ACC112 (cell line): ENCODE data around the gene KLHL5.

ENCODE experiments used
- H2AFZ ChIP-seq: fragments of 200-600 bp; sonication (generic); one replicate; pipeline ENCODE4 v1.6.0; 2017; ENCODE audit warnings: antibody characterized with exemption, low read length; ENCODE audit not compliant: unreplicated experiment
- H3K27ac ChIP-seq: fragments of 200-600 bp; sonication (generic); 2 replicates; pipeline ENCODE4 v1.5.1; 2014; ENCODE audit warnings: low read depth, mild to moderate bottlenecking, antibody characterized with exemption, low read length, moderate library complexity
- H3K27me3 ChIP-seq: fragments of 200-600 bp; sonication (generic); 2 replicates; pipeline ENCODE4 v1.6.1; 2014; ENCODE audit warnings: mild to moderate bottlenecking, antibody characterized with exemption, low read length, moderate library complexity, mixed read lengths; ENCODE audit not compliant: insufficient read depth
- H3K36me3 ChIP-seq: fragments of 200-600 bp; sonication (generic); 2 replicates; pipeline ENCODE4 v1.6.1; 2016; ENCODE audit warnings: mild to moderate bottlenecking, antibody characterized with exemption, low read length, moderate library complexity, mixed read lengths; ENCODE audit not compliant: insufficient read depth
- H3K4me1 ChIP-seq: fragments of 200-600 bp; sonication (generic); one replicate; pipeline ENCODE4 v1.6.1; 2016; ENCODE audit warnings: low read length, mixed read lengths; ENCODE audit not compliant: insufficient read depth, unreplicated experiment, control insufficient read depth
- H3K4me3 ChIP-seq: fragments of 200-600 bp; sonication (generic); 2 replicates; pipeline ENCODE4 v1.5.1; 2014; ENCODE audit warnings: mild to moderate bottlenecking, low read depth, low read length
- H3K79me2 ChIP-seq: fragments of 200-600 bp; sonication (generic); one replicate; pipeline ENCODE4 v1.6.0; 2016; ENCODE audit warnings: low read length; ENCODE audit not compliant: control insufficient read depth, unreplicated experiment, insufficient read depth

The KLHL5 gene

DNA sequence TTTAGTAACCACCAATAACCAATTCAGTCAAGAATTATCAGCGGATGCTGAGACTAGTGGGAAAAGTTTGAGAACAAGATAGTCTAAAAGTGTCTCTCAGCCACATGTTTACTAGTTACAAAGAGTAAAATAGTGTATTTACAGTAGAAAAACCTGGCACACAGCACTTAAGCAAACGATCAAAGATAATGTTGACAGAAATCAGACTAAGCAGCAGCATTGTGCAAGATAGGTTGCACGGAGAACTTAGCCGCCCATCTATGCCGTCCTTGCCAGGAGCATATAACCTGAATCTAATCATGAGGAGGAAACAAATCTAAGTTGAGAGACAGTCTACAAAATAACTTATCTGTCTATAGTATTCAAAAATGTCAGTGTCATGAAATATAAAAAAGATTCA lies 35.3 kb downstream of the KLHL5 start:
- no peak overlapping the region for H3K27ac ChIP-seq
- H3K4me1 ChIP-seq = no peaks in the 10 kb centered on the region
- H3K27me3 ChIP-seq = no peaks in the 10 kb centered on the region
- H3K4me3 ChIP-seq = no peak overlapping the region
- peaks cover 10% of the 10 kb centered on the region for H3K36me3 ChIP-seq
- no peak overlapping the region for H2AFZ ChIP-seq
- H3K79me2 ChIP-seq = no peaks in the 10 kb centered on the region

DNA sequence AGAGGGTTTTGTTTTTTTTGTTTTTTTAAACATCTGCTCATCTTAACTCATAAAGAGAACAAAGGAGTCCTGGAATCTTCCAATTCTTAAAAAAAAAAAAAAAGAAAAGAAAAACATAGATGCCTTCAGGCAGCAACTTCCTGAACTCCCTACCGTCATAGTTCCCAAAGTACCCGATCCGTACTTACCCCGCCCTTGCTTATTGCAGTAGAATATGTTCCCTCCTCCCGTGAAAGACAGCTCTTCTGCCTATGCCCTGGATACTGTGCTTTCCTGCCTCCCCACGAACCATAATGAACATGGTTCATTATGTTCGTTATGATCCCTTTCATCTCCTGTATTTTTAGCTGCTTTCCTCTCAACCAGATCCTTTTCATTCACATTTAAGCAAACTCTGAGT lies 40.3 kb downstream of the KLHL5 start:
- Histone ChIP-seq H3K4me1 (no peaks in the 10 kb centered on the region), H3K4me3 (no peak overlapping the region), H3K27me3 (no peaks in the 10 kb centered on the region), H3K79me2 (no peaks in the 10 kb centered on the region), H2AFZ (no peak overlapping the region), H3K36me3 (peaks cover 15% of the 10 kb centered on the region; the same call in 1 of the 2 replicates), H3K27ac (no peak overlapping the region)

DNA sequence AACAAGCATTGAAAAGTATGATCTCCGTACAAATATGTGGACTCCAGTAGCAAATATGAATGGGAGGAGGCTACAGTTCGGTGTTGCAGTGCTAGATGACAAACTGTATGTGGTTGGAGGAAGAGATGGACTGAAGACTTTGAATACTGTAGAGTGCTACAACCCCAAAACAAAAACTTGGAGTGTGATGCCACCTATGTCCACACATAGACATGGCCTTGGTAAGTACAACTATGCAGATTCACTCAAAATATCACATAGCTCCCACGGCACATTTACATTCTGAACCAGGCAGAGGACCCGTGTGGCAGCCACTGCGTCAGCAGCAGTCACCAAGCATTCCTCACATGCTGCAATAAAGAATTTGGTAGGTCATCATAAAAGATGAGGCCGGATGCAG lies 41.3 kb downstream of the KLHL5 start:
- Histone ChIP-seq H3K4me3 (no peak overlapping the region), H3K36me3 (peaks cover 13% of the 10 kb centered on the region; the same call in 1 of the 2 replicates), H2AFZ (no peak overlapping the region), H3K27me3 (no peaks in the 10 kb centered on the region), H3K27ac (no peak overlapping the region), H3K79me2 (no peaks in the 10 kb centered on the region), H3K4me1 (no peaks in the 10 kb centered on the region)

DNA sequence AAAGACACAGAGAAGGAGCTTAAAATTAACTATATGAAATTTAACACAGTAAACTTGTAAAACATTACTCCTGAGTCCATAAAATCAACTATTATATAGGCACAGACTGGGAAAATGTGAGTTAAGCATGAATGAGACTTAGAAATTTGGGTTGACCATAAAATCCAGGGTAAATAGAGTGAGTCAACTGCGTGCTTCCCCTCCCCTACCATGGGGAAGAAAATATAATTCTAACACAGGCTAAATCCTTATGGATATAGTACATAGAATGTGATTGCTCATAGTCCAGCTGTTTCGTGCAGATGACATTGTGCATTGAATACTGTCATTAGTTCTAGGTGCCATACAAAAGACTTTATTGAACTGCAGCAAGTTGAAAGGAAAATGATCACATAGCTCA lies 42.2 kb downstream of the KLHL5 start:
- Histone ChIP-seq H2AFZ (no peak overlapping the region), H3K4me3 (no peak overlapping the region), H3K27me3 (no peaks in the 10 kb centered on the region), H3K4me1 (no peaks in the 10 kb centered on the region), H3K36me3 (peaks cover 16% of the 10 kb centered on the region; the same call in 1 of the 2 replicates), H3K27ac (no peak overlapping the region), H3K79me2 (no peaks in the 10 kb centered on the region)

DNA sequence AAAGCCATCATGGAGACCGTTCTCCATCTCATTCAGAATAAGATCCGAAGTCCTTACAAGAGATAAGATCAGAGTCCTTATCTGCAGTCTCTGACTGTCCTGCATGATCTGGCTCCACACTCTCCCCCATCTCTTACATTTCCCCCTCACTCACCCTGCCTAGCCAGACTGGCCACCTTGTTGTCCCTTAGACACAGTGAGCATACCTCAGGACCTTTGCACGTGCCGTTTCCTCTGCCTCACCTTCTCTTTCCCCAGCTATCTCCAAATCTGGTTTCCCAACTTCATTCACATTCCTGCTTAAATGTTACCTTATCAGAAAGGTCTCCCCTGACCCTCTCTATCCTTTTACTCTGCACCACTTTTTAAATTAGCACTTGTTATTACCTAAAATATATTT lies 44.0 kb downstream of the KLHL5 start:
- no peaks in the 10 kb centered on the region for H3K4me1 ChIP-seq
- H3K36me3 ChIP-seq = peaks cover 13% of the 10 kb centered on the region; the same call in 1 of the 2 replicates
- no peak overlapping the region for H2AFZ ChIP-seq
- H3K27ac ChIP-seq = no peak overlapping the region
- no peaks in the 10 kb centered on the region for H3K27me3 ChIP-seq
- H3K4me3 ChIP-seq = no peak overlapping the region
- no peaks in the 10 kb centered on the region for H3K79me2 ChIP-seq

DNA sequence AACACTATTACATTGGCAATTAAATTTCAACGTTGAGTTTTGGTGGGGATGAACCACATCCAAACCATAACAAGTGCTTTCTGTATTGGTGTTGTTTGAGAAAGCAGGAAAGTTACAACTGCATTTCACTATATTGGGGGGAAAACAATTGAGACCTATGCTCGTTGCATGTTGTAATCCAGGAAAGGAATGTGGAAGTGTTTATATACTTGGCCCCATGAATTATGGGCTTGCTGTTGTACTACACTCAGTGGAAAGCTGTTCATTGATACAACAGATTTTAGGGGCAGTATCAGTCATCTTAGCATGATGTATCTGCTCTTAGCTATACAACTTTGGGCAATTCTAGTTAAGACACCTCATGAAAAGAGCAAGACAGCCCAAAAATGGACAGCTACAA lies 52.4 kb downstream of the KLHL5 start:
- H3K27ac ChIP-seq = no peak overlapping the region
- no peak overlapping the region for H3K4me3 ChIP-seq
- H3K4me1 ChIP-seq = peaks cover 5% of the 10 kb centered on the region
- no peaks in the 10 kb centered on the region for H3K79me2 ChIP-seq
- H3K27me3 ChIP-seq = no peaks in the 10 kb centered on the region
- H2AFZ ChIP-seq = no peak overlapping the region
- H3K36me3 ChIP-seq = peaks cover 21% of the 10 kb centered on the region

DNA sequence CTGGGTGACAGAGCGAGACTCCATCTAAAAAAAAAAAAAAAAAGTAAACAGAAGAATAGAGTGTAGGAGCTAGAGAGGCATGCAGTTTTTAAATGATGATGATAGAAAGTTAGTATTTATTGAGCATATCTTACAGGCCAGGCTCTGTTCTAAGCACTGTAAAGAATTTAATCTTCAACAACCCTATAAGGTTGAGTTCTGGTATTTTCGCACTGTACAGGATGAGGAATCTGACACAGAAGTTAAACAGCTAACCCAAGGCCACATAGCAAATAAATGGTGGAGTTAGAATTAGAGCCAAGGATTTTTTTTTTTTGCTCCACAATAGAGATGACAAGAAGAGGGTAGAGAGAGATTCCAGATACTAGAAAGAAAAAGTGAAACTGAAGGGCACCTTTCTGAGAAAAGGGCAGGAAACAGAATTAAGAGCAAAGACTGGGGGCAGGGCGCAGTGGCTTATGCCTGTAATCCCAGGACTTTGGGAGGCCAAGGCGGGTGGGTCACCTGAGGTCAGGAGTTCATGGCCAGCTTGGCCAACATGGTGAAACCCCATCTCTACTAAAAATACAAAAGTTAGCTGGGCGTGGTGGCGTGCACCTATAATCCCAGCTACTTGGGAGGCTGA lies 56.1 kb downstream of the KLHL5 start:
- H3K27ac ChIP-seq = no peak overlapping the region
- H3K27me3 ChIP-seq = no peaks in the 10 kb centered on the region
- H2AFZ ChIP-seq = no peak overlapping the region
- H3K4me1 ChIP-seq = peaks cover 5% of the 10 kb centered on the region
- no peaks in the 10 kb centered on the region for H3K79me2 ChIP-seq
- no peak overlapping the region for H3K4me3 ChIP-seq
- H3K36me3 ChIP-seq = peaks cover 19% of the 10 kb centered on the region

DNA sequence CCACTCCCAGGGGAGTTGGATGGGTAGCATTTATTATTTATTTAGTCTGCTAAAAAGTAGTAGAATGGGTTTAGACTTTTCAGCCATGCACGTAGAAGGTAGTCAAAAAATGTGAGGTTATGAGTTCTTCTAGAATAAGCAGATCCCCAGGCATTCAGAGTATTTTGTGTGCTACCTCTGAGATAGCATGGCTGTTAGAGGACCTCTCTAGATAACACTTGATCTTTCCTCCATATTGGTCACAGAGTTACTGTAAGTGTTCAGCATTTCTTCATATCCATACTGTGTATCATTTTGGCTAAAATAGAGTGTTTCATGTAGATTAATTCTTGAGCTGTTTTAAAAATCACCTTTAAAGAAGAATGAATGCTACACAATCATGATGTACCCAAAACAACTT lies 58.4 kb downstream of the KLHL5 start:
- Histone ChIP-seq H3K36me3 (peaks cover 23% of the 10 kb centered on the region), H3K27ac (no peak overlapping the region), H2AFZ (no peak overlapping the region), H3K27me3 (no peaks in the 10 kb centered on the region), H3K4me3 (no peak overlapping the region), H3K4me1 (no peaks in the 10 kb centered on the region), H3K79me2 (no peaks in the 10 kb centered on the region)

DNA sequence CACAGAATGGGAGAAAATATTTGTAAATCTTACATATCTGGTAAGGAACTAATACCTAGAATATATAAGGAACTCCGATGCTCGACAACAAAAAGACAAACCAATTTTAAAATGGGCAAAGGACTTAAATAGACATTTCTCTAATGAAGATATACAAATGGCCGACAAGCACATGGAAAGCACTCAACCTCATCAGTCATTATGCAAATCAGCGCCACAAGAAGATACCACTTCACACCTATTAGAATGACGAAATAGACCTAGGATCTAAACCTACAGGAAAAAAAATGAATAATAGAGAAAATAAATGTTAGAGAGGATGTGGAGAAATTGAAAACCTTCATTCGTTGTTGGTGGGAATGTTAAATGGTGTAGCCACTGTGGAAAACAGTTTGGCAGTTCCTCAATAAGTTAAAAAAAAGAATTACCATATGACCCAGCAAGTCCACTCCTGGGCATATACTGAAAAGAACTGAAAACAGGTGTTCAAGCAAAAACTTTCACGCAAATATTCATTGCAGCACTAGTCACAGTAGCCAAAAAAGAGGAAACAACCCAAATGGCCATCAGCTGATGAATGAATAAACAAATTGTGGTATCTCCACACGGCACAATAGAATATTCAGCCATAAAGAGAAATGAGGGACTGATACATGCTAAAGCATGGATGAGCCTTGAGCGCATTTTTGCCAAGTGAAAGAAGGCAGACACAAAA lies 63.0 kb downstream of the KLHL5 start:
- Histone ChIP-seq H3K4me1 (no peaks in the 10 kb centered on the region), H3K27ac (no peak overlapping the region), H2AFZ (no peak overlapping the region), H3K36me3 (peaks cover 18% of the 10 kb centered on the region), H3K27me3 (no peaks in the 10 kb centered on the region), H3K4me3 (no peak overlapping the region), H3K79me2 (no peaks in the 10 kb centered on the region)

DNA sequence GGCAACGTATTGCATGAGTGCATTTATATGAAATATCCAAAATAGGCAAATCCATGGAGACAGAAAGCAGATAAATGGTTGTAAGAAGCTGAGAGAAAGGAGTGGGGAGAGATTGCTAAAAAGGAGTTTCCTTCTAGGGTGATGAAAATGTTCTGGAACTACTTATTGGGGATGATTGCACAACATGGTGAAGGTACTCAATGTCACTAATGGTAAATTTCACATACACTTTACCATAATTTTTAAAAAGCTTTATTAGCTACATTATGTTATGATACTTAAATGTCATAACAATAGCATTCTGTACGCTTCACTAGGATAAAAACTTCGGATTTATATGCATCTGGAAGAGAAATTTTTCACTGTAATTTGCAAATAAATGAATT lies 63.6 kb downstream of the KLHL5 start:
- H3K27me3 ChIP-seq = no peaks in the 10 kb centered on the region
- no peak overlapping the region for H3K27ac ChIP-seq
- H3K4me3 ChIP-seq = no peak overlapping the region

More for the DNA sequence above, 63.6 kb downstream of the KLHL5 start:
- Histone ChIP-seq H2AFZ (no peak overlapping the region), H3K79me2 (no peaks in the 10 kb centered on the region), H3K36me3 (peaks cover 13% of the 10 kb centered on the region), H3K4me1 (no peaks in the 10 kb centered on the region)
